K562 (cell line): Measurements from ENCODE around the gene PDE1A. TPM values are rescaled to one million over a fixed set of nuclear protein-coding genes. Genes with fewer than 3 reads are reported as not detected.

ENCODE experiments used
- ATAC-seq: fragments of 200-7000 bp; cut with Tn5 transposase; 3 replicates; pipeline ENCODE4 v1.9.1; 2020; ENCODE audit warnings: moderate library complexity
- BruUV-seq: library from RNA; stranded (reverse); fragments of 400-500 nt; replicated peaks from 2 replicates; lab custom pipeline; 2021; lab: Mats Ljungman, UMichigan
- CTCF ChIA-PET: fragments of 300-600 bp; formaldehyde crosslinking; extraction: SDS; loops from one replicate; lab custom pipeline; 2021; ENCODE audit warnings: low intra/inter-chr PET ratio; lab: Yijun Ruan, JAX
- POLR2A ChIA-PET: fragments of 300-600, 350-650 bp; sonication (Branson Sonifier 250); formaldehyde crosslinking; extraction: SDS; loops from one replicate; lab custom pipeline; 2021; ENCODE audit warnings: antibody characterized with exemption, inconsistent platforms; lab: Yijun Ruan, JAX
- DNase-seq, 4 experiments: peaks; one replicate each; pipeline versions ENCODE4 v3.0.0 to v3.0.0-alpha.2; 2011 to 2018; ENCODE audit warnings: low spot score in 3 of 4, mixed read lengths in 3 of 4; ENCODE audit errors: extremely low read depth in 1 of 4
- FAIRE-seq: peaks from 2 replicates; lab custom pipeline; 2011; peaks lifted over from hg19 to GRCh38; lab: Jason Lieb, UNC
- H2AFZ ChIP-seq: 2 replicates; pipeline ENCODE4 v1.6.0; 2011; ENCODE audit warnings: low read depth, low read length, control low read depth, inconsistent platforms
- H3K27ac ChIP-seq: fragments of 200-600 bp; 3 replicates; pipeline ENCODE4 v1.8.0; 2011; ENCODE audit warnings: low read depth, mild to moderate bottlenecking, control low read depth, inconsistent platforms, low read length, moderate library complexity, mixed read lengths; ENCODE audit errors: extremely low read depth
- H3K27me3 ChIP-seq, 2 experiments: fragments of 300-600 bp in 1 of 2; 2 replicates in 1 of 2; 3 replicates in 1 of 2; pipeline versions ENCODE4 v1.6.0 to v1.8.0; 2011; ENCODE audit warnings: inconsistent platforms in 2 of 2, low read length in 2 of 2, mild to moderate bottlenecking in 1 of 2, mixed read lengths in 1 of 2, moderate library complexity in 1 of 2; ENCODE audit not compliant: control insufficient read depth in 2 of 2, insufficient read depth in 2 of 2
- H3K36me3 ChIP-seq: fragments of 300-600 bp; 3 replicates; pipeline ENCODE4 v1.8.0; 2011; ENCODE audit warnings: mild to moderate bottlenecking, low read length, inconsistent platforms; ENCODE audit not compliant: control insufficient read depth, insufficient read depth
- H3K4me1 ChIP-seq, 2 experiments: fragments of 200-600 bp in 1 of 2; replicated peaks in 1 of 2; 2 replicates in 1 of 2; 3 replicates in 1 of 2; pipeline versions ENCODE4 v1.5.1 to v1.8.0; 2011; ENCODE audit warnings: inconsistent platforms in 2 of 2, low read length in 2 of 2, mild to moderate bottlenecking in 1 of 2, mixed read lengths in 1 of 2, moderate library complexity in 1 of 2; ENCODE audit not compliant: control insufficient read depth in 2 of 2, insufficient read depth in 2 of 2
- H3K4me2 ChIP-seq: 2 replicates; pipeline ENCODE4 v1.6.1; 2011; ENCODE audit warnings: low read length, control low read depth, inconsistent platforms, mixed read lengths; ENCODE audit not compliant: insufficient read depth
- H3K4me3 ChIP-seq: fragments of 200-600 bp; sonication (generic), shearing (Covaris generic); 2 replicates; pipeline ENCODE4 v1.5.1; 2016; ENCODE audit warnings: control low read depth, inconsistent platforms
- H3K79me2 ChIP-seq: fragments of 200-600 bp; 3 replicates; pipeline ENCODE4 v1.8.0; 2011; ENCODE audit warnings: low read length, inconsistent platforms; ENCODE audit not compliant: control insufficient read depth, insufficient read depth
- H3K9ac ChIP-seq, 2 experiments: 2 replicates each; pipeline versions ENCODE4 v1.6.0 to v1.6.1; 2011; ENCODE audit warnings: low read depth in 2 of 2, low read length in 2 of 2, control low read depth in 1 of 2, inconsistent platforms in 1 of 2, mild to moderate bottlenecking in 1 of 2, mixed read lengths in 1 of 2; ENCODE audit not compliant: insufficient read depth in 1 of 2
- H3K9me1 ChIP-seq: one replicate; pipeline ENCODE4 v1.6.0; 2011; ENCODE audit warnings: inconsistent platforms, mild to moderate bottlenecking, low read length, moderate library complexity; ENCODE audit not compliant: control insufficient read depth, insufficient read depth
- H3K9me3 ChIP-seq: replicated peaks from 2 replicates; pipeline ENCODE4 v1.5.1; 2011; ENCODE audit warnings: low read depth, low read length, inconsistent platforms; ENCODE audit not compliant: control insufficient read depth, insufficient read depth
- H4K20me1 ChIP-seq: replicated peaks from 2 replicates; pipeline ENCODE4 v1.6.1; 2011; ENCODE audit warnings: low read length, inconsistent platforms, mixed read lengths; ENCODE audit not compliant: control insufficient read depth, insufficient read depth
- CEBPG ChIP-seq, 3 experiments: fragments of 200-800 bp in 1 of 3; sonication (Bioruptor generic) in 1 of 3; sonication (generic) in 1 of 3; formaldehyde crosslinking in 1 of 3; IDR thresholded peaks in 2 of 3; conservative IDR thresholded peaks in 1 of 3; 2 replicates each; pipeline versions ENCODE4 v1.6.1 to v1.8.0; 2016 to 2022; ENCODE audit warnings: missing compliant biosample characterization in 2 of 3, missing genetic modification characterization in 2 of 3, mild to moderate bottlenecking in 1 of 3, missing genetic modification reagents in 1 of 3
- COPS2 ChIP-seq: fragments of 450-650 bp; conservative IDR thresholded peaks from 2 replicates; pipeline ENCODE4 v1.6.1; 2016; ENCODE audit warnings: mild to moderate bottlenecking, moderate library complexity
- MED1 ChIP-seq: sonication (generic); formaldehyde crosslinking; IDR thresholded peaks from 2 replicates; pipeline ENCODE4 v1.8.1; 2023; ENCODE audit warnings: missing genetic modification reagents, borderline replicate concordance
- NFYB ChIP-seq: IDR thresholded peaks from 2 replicates; pipeline ENCODE4 v1.6.1; 2011; ENCODE audit warnings: mild to moderate bottlenecking, moderate library complexity; ENCODE audit not compliant: insufficient read length; ENCODE audit errors: extremely low read depth
- POLR2A ChIP-seq: fragments of 450-650 bp; conservative IDR thresholded peaks from 2 replicates; pipeline ENCODE4 v1.6.1; 2016
- SP1 ChIP-seq: sonication (generic); formaldehyde crosslinking; IDR thresholded peaks from 2 replicates; pipeline ENCODE4 v1.8.1; 2022; ENCODE audit warnings: mild to moderate bottlenecking, missing genetic modification reagents
- ZNF444 ChIP-seq: fragments of 250-450 bp; sonication (Bioruptor Pico); IDR thresholded peaks from 2 replicates; pipeline ENCODE4 v1.4.0; 2020; ENCODE audit warnings: mild to moderate bottlenecking, moderate library complexity
- WGBS: fragments of 100-300 bp; shearing (Covaris generic); methylation state at CpG from one replicate; pipeline ENCODE4 v1.1.6; 2016; ENCODE audit warnings: low coverage, mixed read lengths; ENCODE audit not compliant: insufficient coverage; ENCODE audit errors: missing lambda C conversion rate; 5-methylcytosine and 5-hydroxymethylcytosine counted together
- in situ Hi-C: fragments of 300-500 bp; cut with MboI; formaldehyde crosslinking; loops from 4 replicates; pipeline ENCODE4 v1.15.0; 2018; ENCODE audit warnings: inconsistent platforms, mixed read lengths
- intact Hi-C: fragments of 100-400 bp; cut with micrococcal nuclease; formaldehyde crosslinking; loops from 2 replicates; pipeline ENCODE4 v1.14.2; 2022
- polyA plus RNA-seq, 8 experiments: library from polyadenylated mRNA; depleted of rRNA in 4 of 8; stranded (reverse) in 5 of 8; unstranded in 3 of 8; fragments of >200 nt; fragmentation: Nextera tagmentation in 2 of 8; fragmentation: Illumina TruSeq in 1 of 8; extraction: Ambion mirVana in 2 of 8; extraction: Trizol in 1 of 8; gene quantifications; 2 replicates each; pipeline versions ENCODE4 v1.2.1 to v1.2.3, GENCODE V29; 2011 to 2014; ENCODE audit warnings: inconsistent platforms in 1 of 8, missing spikeins in 1 of 8
- total RNA-seq, 7 experiments: library from RNA; depleted of rRNA in 6 of 7; stranded (reverse); fragments of >200 nt in 6 of 7; fragmentation: Illumina TruSeq in 2 of 7; extraction: Trizol in 2 of 7; gene quantifications; 2 replicates each; pipeline versions ENCODE4 v1.2.1 to v1.2.3, GENCODE V29; 2011 to 2021; ENCODE audit warnings: low replicate concordance in 1 of 7

The PDE1A gene
- total and polyA plus RNA-seq, 9 of the 15 experiments (the other 6 are each of a cell fraction or from before 2014, with no cell fraction given) = 0.14 to 0.91 (median 0.32) TPM

GRCh38 chr2:182444170-182444569 is 17.3 kb upstream of the PDE1A start (continued):
- no peak for TF ChIP-seq ZNF444

GRCh38 chr2:182436252-182436651 is 9.4 kb upstream of the PDE1A start:
- Histone ChIP-seq H3K79me2 (no peaks in the 10 kb centered on the region), H3K9ac (no peak overlapping the region), H3K27ac (no peak overlapping the region), H3K4me3 (no peak overlapping the region), H3K4me1 (no peaks in the 10 kb centered on the region), H3K9me1 (no peaks in the 10 kb centered on the region), H3K9me3 (no peaks in the 10 kb centered on the region), H3K4me2 (no peak overlapping the region), H3K27me3 (no peaks in the 10 kb centered on the region), H3K36me3 (no peaks in the 10 kb centered on the region), H2AFZ (no peak overlapping the region), H4K20me1 (no peaks in the 10 kb centered on the region)
- BruUV-seq = no TSS peak
- no peak for ATAC-seq
- intact Hi-C loops = no loop called here
- POLR2A ChIA-PET = no interaction called here
- CTCF ChIA-PET = no interaction called here
- FAIRE-seq = no peak
- no peak for DNase-seq
- in situ Hi-C loops = no loop called here
- WGBS = 0% methylated on average over 1 of the region's 1 CpG
- no peak for TF ChIP-seq CEBPG (CRISPR knock-in tag; IDR thresholded peaks at IDR 0.05)
- peak in 1 of 2 experiments; percentile 59; a peak in 2 of 4 replicates for TF ChIP-seq CEBPG (tag; conservative IDR thresholded peaks at IDR 0.05 in 1 of 2, IDR thresholded peaks at IDR 0.05 in 1 of 2)
- TF ChIP-seq NFYB = no peak

- WGBS = 0% methylated on average over 1 of the region's 1 CpG
Observed at GRCh38 chr2:182435754-182436153, 8.9 kb upstream of the PDE1A start.

More at GRCh38 chr2:182435754-182436153, 8.9 kb upstream of the PDE1A start:
- no TSS peak for BruUV-seq
- FAIRE-seq = no peak
- Histone ChIP-seq H3K27ac (no peak overlapping the region), H2AFZ (no peak overlapping the region), H3K4me3 (no peak overlapping the region), H3K9me3 (no peaks in the 10 kb centered on the region), H3K9me1 (no peaks in the 10 kb centered on the region), H4K20me1 (no peaks in the 10 kb centered on the region), H3K9ac (no peak overlapping the region), H3K36me3 (no peaks in the 10 kb centered on the region), H3K79me2 (no peaks in the 10 kb centered on the region), H3K4me1 (no peaks in the 10 kb centered on the region), H3K27me3 (no peaks in the 10 kb centered on the region)
- DNase-seq = no peak
- ATAC-seq = no peak
- intact Hi-C loops (no loop called here), in situ Hi-C loops (no loop called here)
- ChIA-PET CTCF (no interaction called here), POLR2A (no interaction called here)
- TF ChIP-seq POLR2A (no peak), SP1 (no peak), COPS2 (no peak), MED1 (CRISPR knock-in tag) (no peak)
- TF ChIP-seq, all 486 proteins: peak for 0
- H3K4me2 ChIP-seq = no peak overlapping the region
